ENCODE data around the gene P2RY14. TPM values are rescaled to one million over a fixed set of nuclear protein-coding genes. Genes with fewer than 3 reads are reported as not detected.

Gene P2RY14
- total RNA-seq, 1 donor from 2014 or later = not detected

DNA sequence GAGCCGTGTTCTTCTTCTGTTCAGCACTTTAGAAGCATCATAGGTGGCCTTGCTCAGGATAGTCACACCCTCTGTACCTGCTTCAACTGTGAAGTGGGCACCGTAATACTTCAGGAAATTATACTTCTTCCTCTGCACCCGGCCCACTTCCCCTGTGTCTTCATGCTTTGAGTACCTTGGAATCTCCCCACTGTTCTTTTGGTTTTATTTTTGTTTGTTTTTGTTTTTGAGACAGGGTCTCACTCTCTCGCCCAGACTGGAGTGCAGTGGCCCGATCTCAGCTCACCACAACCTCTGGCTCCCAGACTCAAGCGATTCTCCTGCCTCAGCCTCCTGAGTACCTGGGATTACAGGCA lies 1.7 kb downstream of the P2RY14 start:
- no peak for DNase-seq
- no peaks in the 10 kb centered on the region for H3K36me3 Mint-ChIP-seq (ENCODE audit: unreplicated experiment)
- no peak overlapping the region for H3K27ac Mint-ChIP-seq (ENCODE audit: unreplicated experiment)
- TF ChIP-seq, protein P1, sequence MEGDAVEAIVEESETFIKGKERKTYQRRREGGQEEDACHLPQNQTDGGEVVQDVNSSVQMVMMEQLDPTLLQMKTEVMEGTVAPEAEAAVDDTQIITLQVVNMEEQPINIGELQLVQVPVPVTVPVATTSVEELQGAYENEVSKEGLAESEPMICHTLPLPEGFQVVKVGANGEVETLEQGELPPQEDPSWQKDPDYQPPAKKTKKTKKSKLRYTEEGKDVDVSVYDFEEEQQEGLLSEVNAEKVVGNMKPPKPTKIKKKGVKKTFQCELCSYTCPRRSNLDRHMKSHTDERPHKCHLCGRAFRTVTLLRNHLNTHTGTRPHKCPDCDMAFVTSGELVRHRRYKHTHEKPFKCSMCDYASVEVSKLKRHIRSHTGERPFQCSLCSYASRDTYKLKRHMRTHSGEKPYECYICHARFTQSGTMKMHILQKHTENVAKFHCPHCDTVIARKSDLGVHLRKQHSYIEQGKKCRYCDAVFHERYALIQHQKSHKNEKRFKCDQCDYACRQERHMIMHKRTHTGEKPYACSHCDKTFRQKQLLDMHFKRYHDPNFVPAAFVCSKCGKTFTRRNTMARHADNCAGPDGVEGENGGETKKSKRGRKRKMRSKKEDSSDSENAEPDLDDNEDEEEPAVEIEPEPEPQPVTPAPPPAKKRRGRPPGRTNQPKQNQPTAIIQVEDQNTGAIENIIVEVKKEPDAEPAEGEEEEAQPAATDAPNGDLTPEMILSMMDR (IDR thresholded peaks at IDR 0.05; ENCODE audit: partially characterized antibody, unreplicated experiment) = no peak
- H3K27me3 Mint-ChIP-seq (ENCODE audit: unreplicated experiment) = no peaks in the 10 kb centered on the region
- no peaks in the 10 kb centered on the region for H3K9me3 Mint-ChIP-seq (ENCODE audit: unreplicated experiment)
- no peak overlapping the region for H3K4me3 Mint-ChIP-seq (ENCODE audit: unreplicated experiment)
- no peaks in the 10 kb centered on the region for H3K4me1 Mint-ChIP-seq (ENCODE audit: low read depth, unreplicated experiment)

DNA sequence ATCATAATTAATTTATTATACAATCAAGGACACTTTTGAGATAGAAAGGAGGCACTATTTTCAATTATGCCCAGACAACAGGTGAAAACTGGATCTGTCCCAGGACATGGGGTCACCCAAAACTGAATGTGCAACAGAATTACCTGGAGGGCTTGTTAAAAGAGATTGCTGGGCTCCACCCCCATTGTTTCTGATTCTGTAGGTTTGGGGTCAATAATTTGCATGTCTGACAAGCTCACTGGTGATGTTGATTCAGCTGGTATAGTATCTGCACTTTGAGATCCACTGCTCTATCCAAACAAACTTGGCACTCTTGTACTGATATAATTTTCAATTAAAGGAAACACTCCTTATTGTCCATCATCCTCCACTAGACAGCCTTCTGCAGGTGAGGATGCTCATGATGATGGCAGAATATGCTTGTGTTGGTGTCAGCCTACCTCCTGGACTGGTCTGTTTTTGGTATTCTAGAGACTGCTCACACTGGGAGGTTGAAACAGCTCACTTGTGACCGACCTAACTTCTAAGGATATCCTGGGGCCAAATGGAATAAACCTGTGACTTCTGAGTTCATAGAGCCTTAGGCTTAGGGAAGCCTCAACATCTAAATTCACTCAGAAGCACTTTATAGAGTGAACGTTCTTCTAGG lies 2.2 kb downstream of the P2RY14 start:
- H3K9me3 Mint-ChIP-seq (ENCODE audit: unreplicated experiment) = no peaks in the 10 kb centered on the region
- DNase-seq = no peak
- no peak overlapping the region for H3K27ac Mint-ChIP-seq (ENCODE audit: unreplicated experiment)
- H3K36me3 Mint-ChIP-seq (ENCODE audit: unreplicated experiment) = no peaks in the 10 kb centered on the region
- H3K4me1 Mint-ChIP-seq (ENCODE audit: low read depth, unreplicated experiment) = no peaks in the 10 kb centered on the region
- TF ChIP-seq, protein P1 (IDR thresholded peaks at IDR 0.05; ENCODE audit: partially characterized antibody, unreplicated experiment) = no peak
- no peak overlapping the region for H3K4me3 Mint-ChIP-seq (ENCODE audit: unreplicated experiment)
- no peaks in the 10 kb centered on the region for H3K27me3 Mint-ChIP-seq (ENCODE audit: unreplicated experiment)

DNA sequence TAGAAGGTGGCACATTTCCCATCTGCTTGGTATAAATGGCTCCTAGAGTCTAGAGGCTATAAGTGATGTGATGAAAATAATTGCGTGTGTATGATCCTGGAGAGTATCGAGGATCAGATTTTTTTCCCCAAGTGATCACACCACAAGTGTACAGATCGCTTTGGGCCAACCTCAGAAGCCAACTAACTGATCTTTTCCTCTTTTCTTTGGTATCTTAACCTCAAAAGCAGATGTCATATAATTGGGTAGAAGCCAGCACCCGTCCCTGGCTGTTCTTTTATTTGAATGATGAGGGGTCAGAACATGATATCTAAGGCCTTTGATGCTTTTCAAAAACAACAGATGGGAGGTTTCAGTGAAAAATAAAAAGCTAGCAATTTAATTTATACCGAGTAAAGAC lies 3.3 kb downstream of the P2RY14 start:
- H3K4me3 Mint-ChIP-seq (ENCODE audit: unreplicated experiment) = no peak overlapping the region

DNA sequence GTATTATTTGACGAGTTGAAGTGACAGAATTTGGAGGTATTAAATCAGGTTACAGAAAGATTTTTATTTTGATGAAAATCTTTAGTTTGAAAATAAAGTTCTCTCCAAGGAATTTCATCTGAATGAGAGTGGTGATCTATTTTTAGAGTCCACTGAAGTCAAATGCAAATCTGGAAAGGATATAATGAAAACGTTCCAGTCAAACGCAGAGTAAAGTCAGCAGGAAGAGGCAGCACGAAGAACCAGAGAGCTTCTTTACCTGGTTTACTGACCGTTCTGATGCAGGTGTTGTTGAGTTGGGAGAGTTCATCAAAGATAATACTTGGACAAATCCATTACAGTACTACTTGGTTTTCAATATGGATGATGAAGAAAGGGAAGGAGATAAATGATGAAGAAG lies 8.7 kb downstream of the P2RY14 start:
- Mint-ChIP-seq H3K4me1 (ENCODE audit: low read depth, unreplicated experiment) (no peaks in the 10 kb centered on the region), H3K27ac (ENCODE audit: unreplicated experiment) (no peak overlapping the region), H3K9me3 (ENCODE audit: unreplicated experiment) (peaks cover 1% of the 10 kb centered on the region), H3K4me3 (ENCODE audit: unreplicated experiment) (no peak overlapping the region), H3K36me3 (ENCODE audit: unreplicated experiment) (no peaks in the 10 kb centered on the region), H3K27me3 (ENCODE audit: unreplicated experiment) (no peaks in the 10 kb centered on the region)
- TF ChIP-seq, protein P1 (IDR thresholded peaks at IDR 0.05; ENCODE audit: partially characterized antibody, unreplicated experiment) = no peak
- DNase-seq = no peak

More for the DNA sequence above, 3.3 kb downstream of the P2RY14 start:
- H3K27me3 Mint-ChIP-seq (ENCODE audit: unreplicated experiment) = no peaks in the 10 kb centered on the region
- H3K36me3 Mint-ChIP-seq (ENCODE audit: unreplicated experiment) = no peaks in the 10 kb centered on the region
- no peaks in the 10 kb centered on the region for H3K9me3 Mint-ChIP-seq (ENCODE audit: unreplicated experiment)
- H3K4me1 Mint-ChIP-seq (ENCODE audit: low read depth, unreplicated experiment) = no peaks in the 10 kb centered on the region
- no peak overlapping the region for H3K27ac Mint-ChIP-seq (ENCODE audit: unreplicated experiment)
- TF ChIP-seq, protein P1 (IDR thresholded peaks at IDR 0.05; ENCODE audit: partially characterized antibody, unreplicated experiment) = no peak
- DNase-seq = no peak

DNA sequence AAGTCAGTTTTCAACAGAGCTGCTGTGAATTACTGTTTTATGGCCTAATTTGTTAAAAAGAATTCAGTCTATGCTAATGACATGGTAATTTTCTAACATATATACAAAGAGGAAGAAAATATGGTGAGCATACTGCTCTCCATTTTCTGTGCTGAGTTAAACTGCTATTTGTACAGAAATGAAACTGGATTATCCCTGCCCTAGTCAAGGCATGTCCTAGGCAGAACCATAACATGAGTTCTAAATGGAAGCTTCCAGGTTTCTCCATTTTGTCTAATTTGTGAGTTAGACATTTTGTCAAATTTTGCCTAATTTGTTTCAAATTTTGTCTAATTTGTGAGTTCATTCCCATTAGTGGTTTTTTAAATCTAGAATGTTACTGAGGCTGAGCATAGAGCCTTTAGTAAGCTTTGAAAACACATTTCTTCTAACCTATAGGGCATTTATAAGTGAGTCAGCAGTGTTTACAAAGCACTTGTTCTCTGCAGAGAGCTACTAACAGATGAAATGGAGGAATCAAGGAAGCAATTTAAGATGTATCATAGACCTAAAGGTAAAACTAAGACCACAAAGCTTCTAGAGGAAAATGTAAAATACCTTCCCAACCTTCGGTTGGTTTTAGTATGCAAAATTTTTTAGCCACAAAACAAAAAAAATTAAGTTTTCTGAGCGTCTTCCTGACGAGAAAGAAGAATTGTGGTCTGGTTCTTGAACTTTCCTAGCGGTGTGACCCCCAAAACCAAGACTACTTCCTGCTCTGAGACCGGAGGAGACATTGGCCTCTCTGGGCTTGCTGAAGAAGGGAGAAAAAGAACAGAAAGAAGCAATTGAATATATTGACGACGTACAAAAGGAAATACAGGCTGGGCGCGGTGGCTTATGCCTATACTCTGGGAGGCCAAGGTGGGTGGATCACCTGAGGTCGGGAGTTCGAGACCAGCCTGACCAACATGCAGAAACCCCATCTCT lies 9.8 kb downstream of the P2RY14 start:
- no peaks in the 10 kb centered on the region for H3K36me3 Mint-ChIP-seq (ENCODE audit: unreplicated experiment)
- DNase-seq = no peak
- no peak overlapping the region for H3K27ac Mint-ChIP-seq (ENCODE audit: unreplicated experiment)
- H3K9me3 Mint-ChIP-seq (ENCODE audit: unreplicated experiment) = peaks cover 1% of the 10 kb centered on the region
- H3K4me1 Mint-ChIP-seq (ENCODE audit: low read depth, unreplicated experiment) = no peaks in the 10 kb centered on the region
- H3K4me3 Mint-ChIP-seq (ENCODE audit: unreplicated experiment) = no peak overlapping the region
- no peaks in the 10 kb centered on the region for H3K27me3 Mint-ChIP-seq (ENCODE audit: unreplicated experiment)
- TF ChIP-seq, protein P1 (IDR thresholded peaks at IDR 0.05; ENCODE audit: partially characterized antibody, unreplicated experiment) = no peak

Measured in glutamatergic neuron (in vitro differentiated cells).